ENCODE measurements around the gene ZNF350.
"Not testable (repeated sequence)": the region's sequence is repeated elsewhere in the genome, so short reads cannot be mapped to it uniquely, and the experiment has no call there.

GRCh38 chr19:52024478-52024877 lies 37.8 kb upstream of the ZNF350 start:
- not testable (repeated sequence) for TF ChIP-seq CTCF (IDR thresholded peaks at IDR 0.05); POLR2A (IDR thresholded peaks at IDR 0.05); EP300 (IDR thresholded peaks at IDR 0.05; ENCODE audit: low read depth)
